Stimulated activated CD8-positive, alpha-beta memory T cell treated with anti-CD3 and anti-CD28 coated beads, Interleukin-15, amount 100 ng/mL, for 4 hours (primary cell): ENCODE results near the gene CAMKMT.
"Not testable (repeated sequence)": the region's sequence is repeated elsewhere in the genome, so short reads cannot be mapped to it uniquely, and the experiment has no call there.

Source experiments
- DNase-seq, 2 donors: peaks; one replicate each; pipeline ENCODE4 v3.0.0-alpha.2; 2020; ENCODE audit warnings: low read depth in 2 of 2

CAMKMT gene

GRCh38 chr2:44550561-44550960, 188.8 kb downstream of the CAMKMT start:
- no peak for DNase-seq

GRCh38 chr2:44551497-44551896, 189.8 kb downstream of the CAMKMT start:
- no peak for DNase-seq

GRCh38 chr2:44553456-44553855, 191.7 kb downstream of the CAMKMT start:
- DNase-seq = no peak

- no peak for DNase-seq
Observed at GRCh38 chr2:44555700-44556099, 194.0 kb downstream of the CAMKMT start.

- DNase-seq = no peak
Observed at GRCh38 chr2:44559108-44559507, 197.4 kb downstream of the CAMKMT start.

- DNase-seq = no peak
Observed at GRCh38 chr2:44560352-44560751, 198.6 kb downstream of the CAMKMT start.

GRCh38 chr2:44560941-44561340, 199.2 kb downstream of the CAMKMT start:
- no peak for DNase-seq

- no peak for DNase-seq
Observed at GRCh38 chr2:44562737-44563136, 201.0 kb downstream of the CAMKMT start.

- no peak for DNase-seq
Observed at GRCh38 chr2:44564752-44565151, 203.0 kb downstream of the CAMKMT start.

- DNase-seq = no peak
Observed at GRCh38 chr2:44566059-44566458, 204.3 kb downstream of the CAMKMT start.

GRCh38 chr2:44569491-44569890, 207.7 kb downstream of the CAMKMT start:
- DNase-seq = no peak

- no peak for DNase-seq
Observed at GRCh38 chr2:44570271-44570670, 208.5 kb downstream of the CAMKMT start.

GRCh38 chr2:44570777-44571176, 209.0 kb downstream of the CAMKMT start:
- no peak for DNase-seq

- no peak for DNase-seq
Observed at GRCh38 chr2:44572196-44572900, 210.6 kb downstream of the CAMKMT start.

- DNase-seq = no peak
Observed at GRCh38 chr2:44573996-44574395, 212.2 kb downstream of the CAMKMT start.

GRCh38 chr2:44578471-44579093, 216.8 kb downstream of the CAMKMT start:
- no peak for DNase-seq

GRCh38 chr2:44579115-44579836, 217.5 kb downstream of the CAMKMT start:
- DNase-seq = no peak

GRCh38 chr2:44579837-44580230, 218.1 kb downstream of the CAMKMT start:
- no peak for DNase-seq

GRCh38 chr2:44580875-44581515, 219.2 kb downstream of the CAMKMT start:
- DNase-seq = no peak

GRCh38 chr2:44582363-44583008, 220.7 kb downstream of the CAMKMT start:
- DNase-seq = no peak

GRCh38 chr2:44595615-44596014, 233.9 kb downstream of the CAMKMT start:
- DNase-seq = not testable (repeated sequence)
